VCaP (cell line): Measurements from ENCODE around the gene CAMSAP1.
"Not testable (repeated sequence)": the region's sequence is repeated elsewhere in the genome, so short reads cannot be mapped to it uniquely, and the experiment has no call there.

Experiments
- H3K27ac ChIP-seq: fragments of 450-650 bp; 2 replicates; pipeline ENCODE4 v1.5.1; 2017
- CTCF ChIP-seq: fragments of 450-650 bp; conservative IDR thresholded peaks from 2 replicates; pipeline ENCODE4 v1.5.1; 2017; ENCODE audit warnings: mild to moderate bottlenecking, moderate library complexity

The CAMSAP1 gene

GRCh38 chr9:135949501-135950134 lies 42.3 kb upstream of the CAMSAP1 start:
- TF ChIP-seq CTCF: no peak
- peak overlapping the region; percentile 12; the same call in 1 of the 2 replicates for H3K27ac ChIP-seq

- TF ChIP-seq CTCF: no peak
- peak overlapping the region; percentile 12; the same call in 1 of the 2 replicates for H3K27ac ChIP-seq
Measured at GRCh38 chr9:135948968-135949367, 41.6 kb upstream of the CAMSAP1 start.

GRCh38 chr9:135948446-135948845 lies 41.1 kb upstream of the CAMSAP1 start:
- peak overlapping the region; percentile 12; the same call in 1 of the 2 replicates for H3K27ac ChIP-seq
- no peak for TF ChIP-seq CTCF

GRCh38 chr9:135947582-135947981 lies 40.2 kb upstream of the CAMSAP1 start:
- TF ChIP-seq CTCF: no peak

GRCh38 chr9:135947105-135947504 lies 39.8 kb upstream of the CAMSAP1 start:
- not testable (repeated sequence) for H3K27ac ChIP-seq

More at GRCh38 chr9:135947582-135947981, 40.2 kb upstream of the CAMSAP1 start:
- no peak overlapping the region for H3K27ac ChIP-seq

GRCh38 chr9:135946392-135946994 lies 39.1 kb upstream of the CAMSAP1 start:
- no peak overlapping the region for H3K27ac ChIP-seq
- TF ChIP-seq CTCF: no peak

DNA sequence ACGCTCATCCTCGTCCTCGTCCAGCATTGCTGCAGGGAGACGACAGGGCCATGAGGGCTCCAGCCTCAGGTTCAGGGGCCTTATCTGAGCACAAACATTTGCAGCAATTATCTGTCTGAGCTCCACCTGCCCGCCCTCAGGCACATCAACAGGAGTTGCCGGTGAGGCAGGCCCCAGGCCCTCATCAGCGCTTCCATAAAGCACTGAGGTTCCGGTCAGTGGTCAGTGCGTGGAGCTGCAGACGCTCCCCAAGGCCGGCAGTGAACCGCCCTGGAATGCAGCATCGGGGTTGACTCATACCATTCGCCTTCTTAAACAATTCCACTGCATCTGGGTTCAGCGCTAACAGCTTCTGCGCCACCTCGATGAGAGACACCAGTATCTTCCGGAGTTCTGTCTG lies 38.6 kb upstream of the CAMSAP1 start:
- TF ChIP-seq CTCF: no peak
- no peak overlapping the region for H3K27ac ChIP-seq
